Keratinocyte (primary cell): Measurements from ENCODE around the gene DIRAS1. TPM values are rescaled to one million over a fixed set of nuclear protein-coding genes. Genes with fewer than 3 reads are reported as not detected.

Experiments used
- DNase-seq: peaks from one replicate; pipeline ENCODE4 v3.0.0-alpha.2; 2011; ENCODE audit warnings: low read depth, missing footprints, low spot score
- FAIRE-seq: peaks from 2 replicates; lab custom pipeline; 2011; peaks lifted over from hg19 to GRCh38; lab: Jason Lieb, UNC
- H2AFZ ChIP-seq: 2 replicates; pipeline ENCODE4 v1.6.0; 2012; ENCODE audit warnings: low read length, control low read depth, inconsistent platforms; ENCODE audit not compliant: control insufficient read depth
- H3K27ac ChIP-seq: 2 replicates; pipeline ENCODE4 v1.5.1; 2011; ENCODE audit warnings: low read length; ENCODE audit not compliant: control insufficient read depth, insufficient read depth
- H3K27me3 ChIP-seq: 3 replicates; pipeline ENCODE4 v1.6.0; 2011; ENCODE audit warnings: low read length; ENCODE audit not compliant: control insufficient read depth, insufficient read depth; ENCODE audit errors: extremely low read depth
- H3K36me3 ChIP-seq, 2 experiments: 2 replicates in 1 of 2; 3 replicates in 1 of 2; pipeline ENCODE4 v1.5.1; 2011; ENCODE audit warnings: low read length in 2 of 2, mild to moderate bottlenecking in 1 of 2; ENCODE audit not compliant: control insufficient read depth in 2 of 2, insufficient read depth in 2 of 2; ENCODE audit errors: extremely low read depth in 1 of 2
- H3K4me1 ChIP-seq: 3 replicates; pipeline ENCODE4 v1.5.1; 2011; ENCODE audit warnings: low read length; ENCODE audit not compliant: control insufficient read depth, insufficient read depth; ENCODE audit errors: extremely low read depth
- H3K4me2 ChIP-seq: 3 replicates; pipeline ENCODE4 v1.6.0; 2011; ENCODE audit warnings: low read depth, low read length; ENCODE audit not compliant: control insufficient read depth, insufficient read depth; ENCODE audit errors: extremely low read depth
- H3K4me3 ChIP-seq, 3 experiments: fragments of 200-600 bp in 1 of 3; sonication (generic) in 1 of 3; 2 replicates in 2 of 3; 3 replicates in 1 of 3; pipeline ENCODE4 v1.5.1; 2011 to 2016; ENCODE audit warnings: low read length in 3 of 3, mild to moderate bottlenecking in 3 of 3, control low read depth in 2 of 3, inconsistent platforms in 1 of 3, low read depth in 1 of 3, mixed read lengths in 1 of 3, mixed run types in 1 of 3, moderate library complexity in 1 of 3; ENCODE audit not compliant: control insufficient read depth in 2 of 3, insufficient read depth in 2 of 3; ENCODE audit errors: extremely low read depth in 1 of 3
- H3K79me2 ChIP-seq: 2 replicates; pipeline ENCODE4 v1.6.0; 2012; ENCODE audit warnings: low read length; ENCODE audit not compliant: control insufficient read depth, insufficient read depth
- H3K9ac ChIP-seq: 3 replicates; pipeline ENCODE4 v1.6.0; 2011; ENCODE audit warnings: low read length; ENCODE audit not compliant: control insufficient read depth, insufficient read depth; ENCODE audit errors: extremely low read depth
- H3K9me1 ChIP-seq: 3 replicates; pipeline ENCODE4 v1.6.0; 2011; ENCODE audit warnings: low read length; ENCODE audit not compliant: control insufficient read depth, insufficient read depth; ENCODE audit errors: extremely low read depth
- H3K9me3 ChIP-seq: 2 replicates; pipeline ENCODE4 v1.5.1; 2012; ENCODE audit warnings: low read depth, low read length; ENCODE audit not compliant: control insufficient read depth
- H4K20me1 ChIP-seq: 3 replicates; pipeline ENCODE4 v1.6.0; 2011; ENCODE audit warnings: low read length; ENCODE audit not compliant: control insufficient read depth, insufficient read depth; ENCODE audit errors: extremely low read depth
- EZH2 ChIP-seq: IDR thresholded peaks from one replicate; pipeline ENCODE4 v1.6.1; 2012; ENCODE audit warnings: inconsistent platforms, mild to moderate bottlenecking, low read length, moderate library complexity
- dilution Hi-C: fragments of 300-500 bp; cut with MboI; formaldehyde crosslinking; loops from one replicate; pipeline ENCODE4 v1.7.0; 2020; ENCODE audit warnings: low sequenced_read_pairs; ENCODE audit not compliant: extremely low pct_ligation_motif_present
- polyA plus RNA-seq, 5 experiments: library from polyadenylated mRNA; depleted of rRNA in 3 of 5; stranded (reverse) in 3 of 5; stranded (forward) in 1 of 5; unstranded in 1 of 5; fragments of >200 nt; gene quantifications; 1 replicate in 1 of 5; 2 replicates in 3 of 5; 3 replicates in 1 of 5; pipeline versions ENCODE4 v1.2.1 to v1.2.3, GENCODE V29; 2011 to 2012; ENCODE audit warnings: missing spikeins in 2 of 5, low read depth in 1 of 5, low replicate concordance in 1 of 5
- TF ChIP-seq, protein P1 (sequence below), 3 experiments: IDR thresholded peaks in 1 of 3; conservative IDR thresholded peaks in 1 of 3; optimal IDR thresholded peaks in 1 of 3; 2 replicates in 2 of 3; 3 replicates in 1 of 3; pipeline versions ENCODE3 to v1.5.1; 2011; ENCODE audit warnings: low read length in 3 of 3, mild to moderate bottlenecking in 3 of 3, moderate library complexity in 2 of 3, control low read depth in 1 of 3, inconsistent platforms in 1 of 3; ENCODE audit not compliant: insufficient read depth in 2 of 3; ENCODE audit errors: extremely low read depth in 1 of 3

Gene DIRAS1
- polyA plus RNA-seq, 1 donor (not counting 4 experiments of a cell fraction or from before 2014, with no cell fraction given), result 0.10 TPM

DNA sequence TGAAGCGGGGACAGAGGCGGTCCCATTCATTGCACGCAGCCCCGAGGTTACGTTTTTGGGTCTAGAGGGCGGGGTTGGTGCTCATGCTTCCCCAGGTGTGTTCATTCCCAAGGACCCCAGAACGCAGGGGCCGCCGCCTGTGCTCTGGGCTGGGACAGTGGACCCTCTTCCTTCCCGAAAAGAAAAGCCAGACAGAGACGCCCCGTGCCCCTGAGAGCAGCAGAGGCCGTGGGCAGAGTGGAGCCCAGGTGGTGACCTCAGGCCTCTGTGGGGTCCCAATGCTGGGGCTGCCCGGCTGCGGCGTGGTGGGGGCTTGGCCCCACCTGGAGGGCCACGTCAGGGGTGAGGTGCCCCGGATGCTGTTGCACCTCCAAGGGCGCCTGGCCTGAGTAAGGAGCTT is 46.5 kb upstream of the DIRAS1 start:
- dilution Hi-C loops, result no loop called here
- TF ChIP-seq, protein P1, sequence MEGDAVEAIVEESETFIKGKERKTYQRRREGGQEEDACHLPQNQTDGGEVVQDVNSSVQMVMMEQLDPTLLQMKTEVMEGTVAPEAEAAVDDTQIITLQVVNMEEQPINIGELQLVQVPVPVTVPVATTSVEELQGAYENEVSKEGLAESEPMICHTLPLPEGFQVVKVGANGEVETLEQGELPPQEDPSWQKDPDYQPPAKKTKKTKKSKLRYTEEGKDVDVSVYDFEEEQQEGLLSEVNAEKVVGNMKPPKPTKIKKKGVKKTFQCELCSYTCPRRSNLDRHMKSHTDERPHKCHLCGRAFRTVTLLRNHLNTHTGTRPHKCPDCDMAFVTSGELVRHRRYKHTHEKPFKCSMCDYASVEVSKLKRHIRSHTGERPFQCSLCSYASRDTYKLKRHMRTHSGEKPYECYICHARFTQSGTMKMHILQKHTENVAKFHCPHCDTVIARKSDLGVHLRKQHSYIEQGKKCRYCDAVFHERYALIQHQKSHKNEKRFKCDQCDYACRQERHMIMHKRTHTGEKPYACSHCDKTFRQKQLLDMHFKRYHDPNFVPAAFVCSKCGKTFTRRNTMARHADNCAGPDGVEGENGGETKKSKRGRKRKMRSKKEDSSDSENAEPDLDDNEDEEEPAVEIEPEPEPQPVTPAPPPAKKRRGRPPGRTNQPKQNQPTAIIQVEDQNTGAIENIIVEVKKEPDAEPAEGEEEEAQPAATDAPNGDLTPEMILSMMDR (optimal IDR thresholded peaks at IDR 0.05 in 1 of 3, IDR thresholded peaks at IDR 0.05 in 1 of 3, conservative IDR thresholded peaks at IDR 0.05 in 1 of 3; ENCODE audit: extremely low read depth in 1 of 3, insufficient read depth in 2 of 3, low read length in 3 of 3), result no peak
- no peak for TF ChIP-seq EZH2
- Histone ChIP-seq H4K20me1 (peaks cover 16% of the 10 kb centered on the region), H3K27me3 (no peaks in the 10 kb centered on the region), H3K9me1 (no peaks in the 10 kb centered on the region), H3K4me3 (no peak overlapping the region), H3K9ac (no peak overlapping the region), H3K79me2 (peaks cover 51% of the 10 kb centered on the region), H3K9me3 (no peaks in the 10 kb centered on the region), H3K4me2 (no peak overlapping the region), H3K27ac (no peak overlapping the region), H3K36me3 (peaks cover 28 to 30% of the 10 kb centered on the region in 2 experiments), H3K4me1 (no peaks in the 10 kb centered on the region), H2AFZ (no peak overlapping the region)
- no peak for FAIRE-seq
- no peak for DNase-seq

DNA sequence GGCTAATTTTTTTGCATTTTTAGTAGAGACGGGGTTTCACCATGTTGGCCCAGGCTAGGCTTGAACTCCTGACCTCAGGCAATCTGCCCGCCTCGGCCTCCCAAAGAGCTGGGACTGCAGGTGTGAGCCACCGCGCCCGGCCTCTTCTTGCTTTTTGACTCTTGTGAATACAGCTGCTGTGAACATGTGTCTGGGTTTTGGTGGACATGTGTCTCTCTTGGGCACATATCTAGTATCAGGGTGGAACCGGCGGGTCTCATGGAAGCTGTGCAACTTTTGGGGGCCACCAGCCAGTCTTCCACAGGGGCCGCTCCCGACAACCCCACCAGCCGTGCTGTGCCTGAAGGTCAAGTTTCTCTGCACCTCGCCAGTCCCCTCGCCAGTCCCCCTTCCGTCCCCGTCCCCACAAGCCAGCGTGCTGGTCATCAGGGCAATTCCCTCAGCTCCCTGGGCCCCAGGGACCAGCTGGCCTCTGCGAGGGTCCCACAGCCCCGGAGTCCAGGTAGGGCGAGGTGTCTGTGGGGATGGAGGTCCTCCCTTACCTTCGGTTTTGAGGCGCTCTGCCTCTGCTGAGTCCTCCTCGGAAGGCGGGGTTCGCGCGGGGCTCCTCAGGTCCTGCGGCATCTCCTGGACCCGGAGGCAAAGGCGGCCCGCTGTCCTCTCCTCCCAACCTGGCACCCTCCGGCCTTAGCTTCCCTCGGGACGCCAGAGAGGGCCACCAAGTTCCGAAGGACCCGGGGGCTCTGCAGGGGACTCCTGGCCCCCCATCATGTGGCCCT is 45.6 kb upstream of the DIRAS1 start:
- H3K4me1 ChIP-seq, result no peaks in the 10 kb centered on the region
- H3K9ac ChIP-seq, result no peak overlapping the region
- no peaks in the 10 kb centered on the region for H3K27me3 ChIP-seq
- dilution Hi-C loops, result no loop called here
- no peak for DNase-seq
- H3K4me3 ChIP-seq, result no peak overlapping the region
- H3K9me3 ChIP-seq, result no peaks in the 10 kb centered on the region
- H3K9me1 ChIP-seq, result no peaks in the 10 kb centered on the region
- H3K36me3 ChIP-seq, result peaks cover 32 to 34% of the 10 kb centered on the region in 2 experiments
- FAIRE-seq, result no peak
- no peak for TF ChIP-seq EZH2
- TF ChIP-seq, protein P1 (optimal IDR thresholded peaks at IDR 0.05 in 1 of 3, IDR thresholded peaks at IDR 0.05 in 1 of 3, conservative IDR thresholded peaks at IDR 0.05 in 1 of 3; ENCODE audit: extremely low read depth in 1 of 3, insufficient read depth in 2 of 3, low read length in 3 of 3), result no peak
- peaks cover 42% of the 10 kb centered on the region for H3K79me2 ChIP-seq
- no peak overlapping the region for H2AFZ ChIP-seq
- no peak overlapping the region for H3K4me2 ChIP-seq
- peaks cover 8% of the 10 kb centered on the region for H4K20me1 ChIP-seq
- no peak overlapping the region for H3K27ac ChIP-seq
